ENCODE measurements around the gene COG3. TPM values are rescaled to one million over a fixed set of nuclear protein-coding genes. Genes with fewer than 3 reads are reported as not detected.

The COG3 gene
- total RNA-seq, 4 donors from 2014 or later = 38.2 to 103 (median 58.5) TPM

DNA sequence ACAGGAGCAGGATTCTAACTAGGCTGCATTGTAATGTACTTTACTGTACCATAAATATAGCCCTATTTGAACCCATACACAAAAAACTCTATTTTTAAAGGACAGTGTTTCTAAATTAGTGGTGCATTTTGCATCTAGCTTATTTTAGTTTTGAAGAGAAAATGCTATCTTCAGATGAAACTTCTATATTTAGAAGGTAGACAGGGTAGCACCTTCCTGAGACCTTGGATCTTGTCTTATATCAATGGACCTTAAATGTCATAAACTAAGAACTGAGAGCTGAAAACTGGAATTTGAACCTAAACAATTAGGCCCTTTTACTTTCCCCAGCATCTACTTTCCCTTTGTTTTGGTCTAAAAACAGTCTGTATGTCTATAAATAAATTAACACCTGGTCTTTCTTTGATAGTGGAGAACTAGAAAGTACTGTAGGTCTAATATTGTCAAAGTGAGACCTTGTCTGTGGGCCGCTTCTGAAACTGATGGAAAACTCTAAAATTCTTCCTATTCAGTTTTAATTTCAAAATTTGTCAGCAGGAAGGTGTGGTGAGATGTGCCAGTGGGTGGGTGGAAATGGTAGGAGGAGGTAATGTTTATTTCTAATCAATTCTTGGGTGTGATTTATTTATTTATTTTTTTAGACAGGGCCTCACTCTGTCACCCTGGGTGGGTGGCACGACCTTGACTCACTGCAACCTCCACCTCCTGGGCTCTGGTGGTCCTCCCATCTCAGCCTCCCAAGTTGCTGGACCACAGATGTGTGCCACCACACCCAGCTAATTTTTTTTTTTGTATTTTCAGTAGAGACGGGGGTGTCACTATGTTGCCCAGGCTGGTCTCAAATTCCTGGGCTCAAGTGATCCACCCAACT, 10.1 kb downstream of the COG3 start:
- no peak for TF ChIP-seq POLR2AphosphoS5 (IDR thresholded peaks at IDR 0.05)
- TF ChIP-seq POLR2A (IDR thresholded peaks at IDR 0.05) = no peak
- TF ChIP-seq, protein P1, sequence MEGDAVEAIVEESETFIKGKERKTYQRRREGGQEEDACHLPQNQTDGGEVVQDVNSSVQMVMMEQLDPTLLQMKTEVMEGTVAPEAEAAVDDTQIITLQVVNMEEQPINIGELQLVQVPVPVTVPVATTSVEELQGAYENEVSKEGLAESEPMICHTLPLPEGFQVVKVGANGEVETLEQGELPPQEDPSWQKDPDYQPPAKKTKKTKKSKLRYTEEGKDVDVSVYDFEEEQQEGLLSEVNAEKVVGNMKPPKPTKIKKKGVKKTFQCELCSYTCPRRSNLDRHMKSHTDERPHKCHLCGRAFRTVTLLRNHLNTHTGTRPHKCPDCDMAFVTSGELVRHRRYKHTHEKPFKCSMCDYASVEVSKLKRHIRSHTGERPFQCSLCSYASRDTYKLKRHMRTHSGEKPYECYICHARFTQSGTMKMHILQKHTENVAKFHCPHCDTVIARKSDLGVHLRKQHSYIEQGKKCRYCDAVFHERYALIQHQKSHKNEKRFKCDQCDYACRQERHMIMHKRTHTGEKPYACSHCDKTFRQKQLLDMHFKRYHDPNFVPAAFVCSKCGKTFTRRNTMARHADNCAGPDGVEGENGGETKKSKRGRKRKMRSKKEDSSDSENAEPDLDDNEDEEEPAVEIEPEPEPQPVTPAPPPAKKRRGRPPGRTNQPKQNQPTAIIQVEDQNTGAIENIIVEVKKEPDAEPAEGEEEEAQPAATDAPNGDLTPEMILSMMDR (IDR thresholded peaks at IDR 0.05) = no peak
- no peak for TF ChIP-seq EP300 (IDR thresholded peaks at IDR 0.05; ENCODE audit: low read depth)
- no peak overlapping the region for H3K27ac ChIP-seq
- intact Hi-C loops (cut with DNase I; ENCODE audit: low total_unique reads) (no loop called here), in situ Hi-C loops (cut with MboI; ENCODE audit: low pct_ligation_motif_present in 1 of 4, low pct_unique_long_range_greater_than_20kb in 1 of 4, low sequenced_read_pairs in 3 of 4) (loop anchor here in 2 of 4 donors (25.0 kb wide), 1 partner anchor 113 kb away; no protein-coding TSS in a partner anchor)
- peaks cover 0 to 19% (median 7%) of the 10 kb centered on the region in 4 donors for H3K36me3 ChIP-seq
- no peaks in the 10 kb centered on the region for H3K9me3 ChIP-seq
- WGBS, 2 donors (ENCODE audit: low coverage in 1 of 2) = 80 to 85% methylated on average over 2 to 3 of the region's 3 CpGs
- no peaks in the 10 kb centered on the region for H3K27me3 ChIP-seq
- no peak for DNase-seq
- peaks cover 0 to 8% (median 2%) of the 10 kb centered on the region in 4 donors for H3K4me1 ChIP-seq
- H3K4me3 ChIP-seq = no peak overlapping the region

DNA sequence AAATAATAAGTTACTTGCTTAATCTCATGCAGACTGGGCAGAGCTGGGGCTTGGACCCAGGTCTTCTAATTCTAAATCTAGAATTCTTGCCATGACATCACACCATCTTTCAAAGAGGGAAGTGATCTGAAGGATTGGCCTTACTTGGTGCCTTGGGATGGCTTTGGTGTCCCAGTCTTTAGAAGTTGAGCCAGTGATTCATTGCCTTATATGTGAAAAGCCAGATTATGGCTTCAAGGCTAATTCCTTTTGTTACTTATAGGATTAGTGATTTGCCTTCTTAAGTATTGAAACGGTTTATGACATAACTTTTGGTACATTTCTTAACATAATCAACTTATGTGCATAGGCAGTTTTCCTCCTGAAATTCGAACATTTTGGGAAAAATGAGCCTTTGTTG, 14.9 kb downstream of the COG3 start:
- Histone ChIP-seq H3K36me3 (peaks cover 0 to 48% (median 18%) of the 10 kb centered on the region in 4 donors), H3K27me3 (no peaks in the 10 kb centered on the region), H3K4me1 (peaks cover 0 to 4% (median under 1%) of the 10 kb centered on the region in 4 donors), H3K9me3 (no peaks in the 10 kb centered on the region), H3K4me3 (no peak overlapping the region), H3K27ac (no peak overlapping the region)
- 86 to 93% methylated on average over 2 of the region's 2 CpGs for WGBS, 2 donors (ENCODE audit: low coverage in 1 of 2)
- TF ChIP-seq, protein P1 (IDR thresholded peaks at IDR 0.05) = no peak
- TF ChIP-seq POLR2A (IDR thresholded peaks at IDR 0.05) (no peak), POLR2AphosphoS5 (IDR thresholded peaks at IDR 0.05) (no peak), EP300 (IDR thresholded peaks at IDR 0.05; ENCODE audit: low read depth) (no peak)
- no peak for DNase-seq
- in situ Hi-C loops (cut with MboI; ENCODE audit: low pct_ligation_motif_present in 1 of 4, low pct_unique_long_range_greater_than_20kb in 1 of 4, low sequenced_read_pairs in 3 of 4) (loop anchor here in 2 of 4 donors (25.0 kb wide), 1 partner anchor 117 kb away; no protein-coding TSS in a partner anchor), intact Hi-C loops (cut with DNase I; ENCODE audit: low total_unique reads) (no loop called here)

DNA sequence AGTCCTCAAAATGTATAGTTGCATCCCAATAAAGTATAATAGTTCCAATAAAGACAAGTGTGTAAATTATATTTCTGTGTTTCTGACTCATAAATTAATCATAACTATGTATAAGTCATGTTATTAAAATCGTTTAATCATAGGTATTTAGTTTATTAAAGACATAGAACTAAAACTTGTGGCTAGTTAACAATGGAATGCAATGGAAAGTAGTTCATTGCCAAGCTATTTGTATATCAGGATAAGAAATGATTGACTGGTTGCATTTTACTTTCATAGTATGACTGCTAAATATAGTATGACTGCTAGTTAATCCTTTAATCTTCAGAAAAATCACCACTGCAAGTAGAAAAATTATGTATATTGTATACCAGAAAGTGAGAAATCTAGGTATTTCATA, 16.9 kb downstream of the COG3 start:
- intact Hi-C loops (cut with DNase I; ENCODE audit: low total_unique reads) (no loop called here), in situ Hi-C loops (cut with MboI; ENCODE audit: low pct_ligation_motif_present in 1 of 4, low pct_unique_long_range_greater_than_20kb in 1 of 4, low sequenced_read_pairs in 3 of 4) (loop anchor here in 2 of 4 donors (25.0 kb wide), 1 partner anchor 119 kb away; no protein-coding TSS in a partner anchor)
- H3K9me3 ChIP-seq = no peaks in the 10 kb centered on the region

More for the DNA sequence above, 16.9 kb downstream of the COG3 start:
- peaks cover 0 to 43% (median 19%) of the 10 kb centered on the region in 4 donors for H3K36me3 ChIP-seq
- WGBS, 2 donors (ENCODE audit: low coverage in 1 of 2) = 69 to 72% methylated on average over 1 of the region's 1 CpG
- no peak for DNase-seq
- H3K4me1 ChIP-seq = peaks cover 0 to 4% (median 0%) of the 10 kb centered on the region in 4 donors
- no peak overlapping the region for H3K4me3 ChIP-seq
- TF ChIP-seq, protein P1 (IDR thresholded peaks at IDR 0.05) = no peak
- TF ChIP-seq POLR2AphosphoS5 (IDR thresholded peaks at IDR 0.05) = no peak
- TF ChIP-seq POLR2A (IDR thresholded peaks at IDR 0.05) = no peak
- TF ChIP-seq EP300 (IDR thresholded peaks at IDR 0.05; ENCODE audit: low read depth) = no peak
- no peaks in the 10 kb centered on the region for H3K27me3 ChIP-seq
- H3K27ac ChIP-seq = no peak overlapping the region

All from transverse colon (tissue), 4 donors.